ENCODE measurements around the gene C3orf33.
A peak's percentile ranks its signal among the peaks of the same experiment; 100 is the strongest.

C3orf33 gene

GRCh38 chr3:155782390-155782953, 23.6 kb downstream of the C3orf33 start:
- no peak for DNase-seq

GRCh38 chr3:155780291-155780690, 25.8 kb downstream of the C3orf33 start:
- DNase-seq = no peak

- no peak for DNase-seq
Observed at GRCh38 chr3:155778462-155778861, 27.6 kb downstream of the C3orf33 start.

- DNase-seq = no peak
Observed at GRCh38 chr3:155772801-155773200, 33.3 kb downstream of the C3orf33 start.

GRCh38 chr3:155771126-155771525, 35.0 kb downstream of the C3orf33 start:
- no peak for DNase-seq

GRCh38 chr3:155766206-155766605, 39.9 kb downstream of the C3orf33 start:
- DNase-seq = no peak

- no peak for DNase-seq
Observed at GRCh38 chr3:155763870-155764463, 42.1 kb downstream of the C3orf33 start.

- DNase-seq = no peak
Observed at GRCh38 chr3:155760653-155761052, 45.4 kb downstream of the C3orf33 start.

- DNase-seq = no peak
Observed at GRCh38 chr3:155757577-155757976, 48.5 kb downstream of the C3orf33 start.

- no peak for DNase-seq
Observed at GRCh38 chr3:155753038-155753639, 52.9 kb downstream of the C3orf33 start.

GRCh38 chr3:155748611-155749365, 57.3 kb downstream of the C3orf33 start:
- no peak for DNase-seq

GRCh38 chr3:155747946-155748290, 58.2 kb downstream of the C3orf33 start:
- DNase-seq = no peak

GRCh38 chr3:155747286-155747945, 58.7 kb downstream of the C3orf33 start:
- no peak for DNase-seq

GRCh38 chr3:155746703-155747102, 59.4 kb downstream of the C3orf33 start:
- DNase-seq = no peak

- DNase-seq = no peak
Observed at GRCh38 chr3:155745795-155746550, 60.1 kb downstream of the C3orf33 start.

- DNase-seq = no peak
Observed at GRCh38 chr3:155744626-155745324, 61.3 kb downstream of the C3orf33 start, which contains the start of gene PLCH1. PLCH1 (minus strand) TSS chr3:155745071; CDS start chr3:155704224, 40,847 bp downstream.

- DNase-seq = peak; percentile 55
Observed at GRCh38 chr3:155744010-155744625, 62.0 kb downstream of the C3orf33 start.

GRCh38 chr3:155743606-155744005, 62.5 kb downstream of the C3orf33 start:
- DNase-seq = no peak

GRCh38 chr3:155742349-155742965, 63.6 kb downstream of the C3orf33 start:
- no peak for DNase-seq

GRCh38 chr3:155741603-155742002, 64.5 kb downstream of the C3orf33 start:
- no peak for DNase-seq

GRCh38 chr3:155741101-155741500, 65.0 kb downstream of the C3orf33 start:
- DNase-seq = no peak
